H1 (cell line): ENCODE measurements around the gene SFMBT2. TPM values are rescaled to one million over a fixed set of nuclear protein-coding genes. Genes with fewer than 3 reads are reported as not detected.

Source experiments
- CTCF ChIA-PET: fragments of 300-600 bp; sonication (Branson Sonifier 250); formaldehyde crosslinking; loops from one replicate; lab custom pipeline; 2021; ENCODE audit not compliant: partially characterized antibody; lab: Charles Lee
- POLR2A ChIA-PET: fragments of 300-600 bp; sonication (Branson Sonifier 250); formaldehyde crosslinking; loops from one replicate; lab custom pipeline; 2021; ENCODE audit warnings: inconsistent platforms; ENCODE audit not compliant: partially characterized antibody; lab: Charles Lee
- DNase-seq, 2 experiments: peaks; one replicate each; pipeline versions ENCODE4 v3.0.0 to v3.0.0-alpha.2; 2010 to 2022; ENCODE audit warnings: low spot score in 2 of 2, low read depth in 1 of 2, mixed read lengths in 1 of 2
- FAIRE-seq: peaks from 2 replicates; lab custom pipeline; 2011; peaks lifted over from hg19 to GRCh38; lab: Jason Lieb, UNC
- H2AFZ ChIP-seq: 2 replicates; pipeline ENCODE4 v1.8.1; 2012; ENCODE audit warnings: low read length, inconsistent platforms
- H2AK5ac ChIP-seq: 2 replicates; pipeline ENCODE4 v1.6.1; 2013; ENCODE audit warnings: low read depth, low read length
- H2BK120ac ChIP-seq: replicated peaks from 2 replicates; pipeline ENCODE3; 2013; ENCODE audit warnings: low read depth, low read length, inconsistent platforms
- H2BK12ac ChIP-seq: 2 replicates; pipeline ENCODE4 v1.6.1; 2013; ENCODE audit warnings: low read depth, low read length
- H2BK15ac ChIP-seq: 2 replicates; pipeline ENCODE4 v1.6.1; 2013; ENCODE audit warnings: low read length
- H2BK20ac ChIP-seq: 2 replicates; pipeline ENCODE4 v1.6.1; 2013; ENCODE audit warnings: low read length
- H2BK5ac ChIP-seq: 2 replicates; pipeline ENCODE4 v1.6.1; 2013; ENCODE audit warnings: low read depth, low read length
- H3K14ac ChIP-seq: 2 replicates; pipeline ENCODE4 v1.6.1; 2013; ENCODE audit warnings: inconsistent platforms; ENCODE audit not compliant: insufficient read length
- H3K18ac ChIP-seq: 2 replicates; pipeline ENCODE4 v1.6.1; 2013; ENCODE audit warnings: low read length; ENCODE audit errors: extremely low read depth
- H3K23ac ChIP-seq: 2 replicates; pipeline ENCODE4 v1.6.1; 2013; ENCODE audit warnings: inconsistent platforms; ENCODE audit not compliant: insufficient read length
- H3K23me2 ChIP-seq: 2 replicates; pipeline ENCODE4 v1.6.1; 2013; ENCODE audit warnings: low read depth, low read length
- H3K27ac ChIP-seq: 2 replicates; pipeline ENCODE4 v1.6.1; 2011; ENCODE audit warnings: low read depth, low read length, inconsistent platforms
- H3K27me3 ChIP-seq, 4 experiments: replicated peaks in 1 of 4; 1 replicate in 1 of 4; 2 replicates in 3 of 4; pipeline versions ENCODE4 v1.6.1 to v1.8.1; 2011 to 2013; ENCODE audit warnings: low read length in 3 of 4, mild to moderate bottlenecking in 3 of 4, inconsistent platforms in 2 of 4, mixed read lengths in 2 of 4, moderate library complexity in 1 of 4; ENCODE audit not compliant: control insufficient read depth in 3 of 4, insufficient read depth in 3 of 4; ENCODE audit errors: extremely low read depth in 1 of 4
- H3K36me3 ChIP-seq, 4 experiments: 2 replicates each; pipeline versions ENCODE4 v1.6.1 to v1.8.1; 2011 to 2013; ENCODE audit warnings: mild to moderate bottlenecking in 4 of 4, low read length in 3 of 4, moderate library complexity in 2 of 4, control low read depth in 1 of 4, inconsistent platforms in 1 of 4; ENCODE audit not compliant: insufficient read depth in 4 of 4, control insufficient read depth in 2 of 4
- H3K4ac ChIP-seq: replicated peaks from 2 replicates; pipeline ENCODE3; 2013; ENCODE audit warnings: low read length, low read depth, mixed read lengths, inconsistent platforms; ENCODE audit not compliant: insufficient read length
- H3K4me1 ChIP-seq, 4 experiments: replicated peaks in 1 of 4; 1 replicate in 1 of 4; 2 replicates in 3 of 4; pipeline versions ENCODE4 v1.6.1 to v1.8.1; 2011 to 2013; ENCODE audit warnings: low read length in 3 of 4, inconsistent platforms in 2 of 4, mixed read lengths in 1 of 4; ENCODE audit not compliant: insufficient read depth in 4 of 4, control insufficient read depth in 3 of 4
- H3K4me2 ChIP-seq, 2 experiments: 2 replicates each; pipeline versions ENCODE4 v1.6.1 to v1.8.1; 2011 to 2013; ENCODE audit warnings: low read depth in 2 of 2, low read length in 2 of 2, control low read depth in 1 of 2, inconsistent platforms in 1 of 2, mild to moderate bottlenecking in 1 of 2; ENCODE audit not compliant: insufficient read depth in 1 of 2
- H3K4me3 ChIP-seq, 4 experiments: fragments of 200-600, 300-600 bp in 1 of 4; sonication (generic), shearing (Covaris generic), sonication (Bioruptor Twin) in 1 of 4; 2 replicates each; pipeline versions ENCODE4 v1.5.1 to v1.8.1; 2011 to 2016; ENCODE audit warnings: low read length in 4 of 4, low read depth in 3 of 4, control low read depth in 2 of 4, inconsistent platforms in 2 of 4, mild to moderate bottlenecking in 2 of 4, mixed read lengths in 1 of 4, moderate library complexity in 1 of 4; ENCODE audit not compliant: insufficient read depth in 2 of 4; ENCODE audit errors: extremely low read depth in 1 of 4
- H3K56ac ChIP-seq: replicated peaks from 2 replicates; pipeline ENCODE3; 2013; ENCODE audit warnings: low read depth, mild to moderate bottlenecking, mixed read lengths, low read length, inconsistent platforms; ENCODE audit not compliant: insufficient read length
- H3K79me1 ChIP-seq: 2 replicates; pipeline ENCODE4 v1.6.1; 2013; ENCODE audit warnings: low read depth, low read length, control low read depth
- H3K79me2 ChIP-seq, 2 experiments: 2 replicates each; pipeline versions ENCODE4 v1.6.1 to v1.8.1; 2012 to 2013; ENCODE audit warnings: low read length in 2 of 2, mild to moderate bottlenecking in 2 of 2, inconsistent platforms in 1 of 2; ENCODE audit not compliant: insufficient read depth in 2 of 2, control insufficient read depth in 1 of 2
- H3K9ac ChIP-seq, 4 experiments: replicated peaks in 1 of 4; 1 replicate in 1 of 4; 2 replicates in 3 of 4; pipeline versions ENCODE4 v1.6.1 to v1.8.1; 2011 to 2013; ENCODE audit warnings: low read depth in 3 of 4, low read length in 3 of 4, control low read depth in 2 of 4, mild to moderate bottlenecking in 2 of 4, moderate library complexity in 2 of 4, inconsistent platforms in 1 of 4; ENCODE audit errors: extremely low read depth in 1 of 4
- H3K9me3 ChIP-seq, 2 experiments: 2 replicates each; pipeline versions ENCODE4 v1.6.1 to v1.8.1; 2012 to 2013; ENCODE audit warnings: mild to moderate bottlenecking in 2 of 2, moderate library complexity in 2 of 2, control low read depth in 1 of 2, inconsistent platforms in 1 of 2, low read depth in 1 of 2, low read length in 1 of 2, mixed read lengths in 1 of 2; ENCODE audit not compliant: insufficient read depth in 2 of 2
- H4K20me1 ChIP-seq, 2 experiments: replicated peaks in 1 of 2; 2 replicates each; pipeline versions ENCODE3 to v1.8.1; 2011 to 2013; ENCODE audit warnings: inconsistent platforms in 2 of 2, low read length in 2 of 2, mild to moderate bottlenecking in 1 of 2; ENCODE audit not compliant: insufficient read depth in 2 of 2, control insufficient read depth in 1 of 2
- H4K5ac ChIP-seq: 2 replicates; pipeline ENCODE4 v1.6.1; 2013; ENCODE audit warnings: low read length, low read depth, mixed read lengths, inconsistent platforms; ENCODE audit not compliant: insufficient read length
- H4K8ac ChIP-seq: 2 replicates; pipeline ENCODE4 v1.8.0; 2013; ENCODE audit warnings: mild to moderate bottlenecking, moderate library complexity, low read length, inconsistent platforms; ENCODE audit not compliant: insufficient read depth; ENCODE audit errors: extremely low read depth
- H4K91ac ChIP-seq: replicated peaks from 2 replicates; pipeline ENCODE3; 2013; ENCODE audit warnings: low read length, mixed read lengths, inconsistent platforms; ENCODE audit not compliant: insufficient read length
- CBX5 ChIP-seq: fragments of 300-800, 300-1000 bp; sonication (generic); IDR thresholded peaks from 2 replicates; pipeline ENCODE4 v1.7.1; 2016; ENCODE audit warnings: antibody characterized with exemption, low read length, low read depth
- CREB1 ChIP-seq: IDR thresholded peaks from 2 replicates; pipeline ENCODE4 v1.6.1; 2012; ENCODE audit warnings: inconsistent platforms
- JUND ChIP-seq: IDR thresholded peaks from 2 replicates; pipeline ENCODE4 v1.6.1; 2011; ENCODE audit warnings: mild to moderate bottlenecking, improper control_type of control experiment, low read length
- RFX5 ChIP-seq: IDR thresholded peaks from 2 replicates; pipeline ENCODE4 v1.6.1; 2011; ENCODE audit warnings: low read depth, low read length, improper control_type of control experiment, borderline replicate concordance
- SIX5 ChIP-seq: IDR thresholded peaks from 2 replicates; pipeline ENCODE4 v1.6.1; 2011; ENCODE audit warnings: mild to moderate bottlenecking, low read depth, low read length
- TBP ChIP-seq: IDR thresholded peaks from 2 replicates; pipeline ENCODE4 v1.6.1; 2011; ENCODE audit warnings: low read depth, low read length, improper control_type of control experiment
- USF2 ChIP-seq: IDR thresholded peaks from 2 replicates; pipeline ENCODE4 v1.6.1; 2011; ENCODE audit warnings: low read length, improper control_type of control experiment
- ZNF274 ChIP-seq: IDR thresholded peaks from 2 replicates; pipeline ENCODE4 v1.7.0; 2012; ENCODE audit warnings: low read length, borderline replicate concordance; ENCODE audit errors: extremely low read depth
- WGBS, 2 experiments: shearing (Covaris generic) in 1 of 2; methylation state at CpG; one replicate each; pipeline versions ENCODE4 v1.1.6 to v1.1.7; 2013 to 2015; ENCODE audit warnings: low lambda C conversion rate in 2 of 2, mixed read lengths in 2 of 2, inconsistent platforms in 1 of 2, low coverage in 1 of 2, missing lambda C conversion rate in 1 of 2; ENCODE audit not compliant: insufficient replicate concordance in 2 of 2, insufficient coverage in 1 of 2, insufficient read length in 1 of 2; ENCODE audit errors: extremely low coverage in 1 of 2, missing lambda C conversion rate in 1 of 2; 5-methylcytosine and 5-hydroxymethylcytosine counted together
- polyA plus RNA-seq, 7 experiments: library from polyadenylated mRNA; depleted of rRNA in 3 of 7; stranded (reverse) in 5 of 7; unstranded in 2 of 7; fragments of >200 nt in 5 of 7; fragments of 200-250 nt in 2 of 7; gene quantifications; 1 replicate in 5 of 7; 2 replicates in 1 of 7; 4 replicates in 1 of 7; pipeline versions ENCODE4 v1.2.1 to v1.2.3, GENCODE V29; 2011 to 2013; ENCODE audit warnings: missing spikeins in 2 of 7, mixed read lengths in 2 of 7
- total RNA-seq: library from RNA; stranded (reverse); fragmentation: NEBNext Ultra II Directional; extraction: Animal tissue kit (Norgen Biotek cat#: 25700); gene quantifications from 2 replicates; pipeline ENCODE4 v1.2.1, GENCODE V29; 2021

Gene SFMBT2
- total and polyA plus RNA-seq, 2 of the 8 experiments (the other 6 are each of a cell fraction or from before 2014, with no cell fraction given): 2.9 to 11.0 TPM

- H3K14ac ChIP-seq: no peak overlapping the region
- no peak for DNase-seq
- H4K5ac ChIP-seq: no peak overlapping the region
- no peak overlapping the region for H2BK20ac ChIP-seq
- H2AK5ac ChIP-seq: no peak overlapping the region
- H2AFZ ChIP-seq: no peak overlapping the region
- no peak overlapping the region for H2BK15ac ChIP-seq
- ChIA-PET CTCF (interaction anchor here (0.6 kb wide), 1 partner anchor 16 kb away, joined by 3 read pairs; no protein-coding TSS in a partner anchor), POLR2A (no interaction called here)
- no peak overlapping the region for H3K27ac ChIP-seq
- peaks cover 0 to 5% of the 10 kb centered on the region in 2 experiments; a peak in 1 of 4 replicates for H3K79me2 ChIP-seq
- no peak overlapping the region for H3K4ac ChIP-seq
- H2BK12ac ChIP-seq: no peak overlapping the region
- H4K91ac ChIP-seq: no peak overlapping the region
- no peaks in the 10 kb centered on the region for H3K36me3 ChIP-seq
- H3K9me3 ChIP-seq: no peaks in the 10 kb centered on the region
- H4K8ac ChIP-seq: no peak overlapping the region
- H3K23me2 ChIP-seq: no peaks in the 10 kb centered on the region
- no peak overlapping the region for H3K4me3 ChIP-seq
- H2BK5ac ChIP-seq: no peak overlapping the region
- H3K23ac ChIP-seq: no peak overlapping the region
- no peak overlapping the region for H3K9ac ChIP-seq
- FAIRE-seq: no peak
- H3K56ac ChIP-seq: no peak overlapping the region
- no peaks in the 10 kb centered on the region for H3K27me3 ChIP-seq
- WGBS, 2 experiments: 92% methylated on average over 3 of the region's 3 CpGs; no CpG with 5 or more reads in 1 of the 2 experiments
- no peak overlapping the region for H3K4me2 ChIP-seq
- H4K20me1 ChIP-seq: no peaks in the 10 kb centered on the region
- H3K18ac ChIP-seq: no peak overlapping the region
- H2BK120ac ChIP-seq: no peak overlapping the region
- H3K79me1 ChIP-seq: peaks cover 3% of the 10 kb centered on the region; the same call in 1 of the 2 replicates
- H3K4me1 ChIP-seq: no peaks in the 10 kb centered on the region
- TF ChIP-seq JUND: no peak
- no peak for TF ChIP-seq CREB1
- TF ChIP-seq SIX5: no peak
- TF ChIP-seq RFX5: no peak
- no peak for TF ChIP-seq CBX5
- no peak for TF ChIP-seq USF2
- TF ChIP-seq TBP: no peak
- no peak for TF ChIP-seq ZNF274
Observed at GRCh38 chr10:7350541-7351195, 60.2 kb downstream of the SFMBT2 start.
